Endodermal cell (in vitro differentiated cells): ENCODE measurements around the gene CHID1. TPM values are rescaled to one million over a fixed set of nuclear protein-coding genes. Genes with fewer than 3 reads are reported as not detected.

Experiments
- DNase-seq: peaks from one replicate; pipeline ENCODE4 v3.0.0-alpha.2; 2017
- H3K27ac ChIP-seq: 2 replicates; pipeline ENCODE4 v1.5.1; 2013; ENCODE audit warnings: mild to moderate bottlenecking, low read depth, low read length, moderate library complexity
- H3K27me3 ChIP-seq: 2 replicates; pipeline ENCODE4 v1.6.1; 2013; ENCODE audit warnings: mild to moderate bottlenecking, low read length, moderate library complexity; ENCODE audit not compliant: insufficient read depth, control insufficient read depth, poor library complexity, severe bottlenecking
- H3K36me3 ChIP-seq: 2 replicates; pipeline ENCODE4 v1.7.0; 2013; ENCODE audit warnings: mild to moderate bottlenecking, low read length, moderate library complexity; ENCODE audit not compliant: control insufficient read depth, insufficient read depth
- H3K4me1 ChIP-seq: one replicate; pipeline ENCODE4 v1.7.0; 2013; ENCODE audit warnings: low read length; ENCODE audit not compliant: control insufficient read depth, insufficient read depth
- H3K4me3 ChIP-seq: 2 replicates; pipeline ENCODE4 v1.5.1; 2013; ENCODE audit warnings: mild to moderate bottlenecking, low read length, moderate library complexity
- H3K9ac ChIP-seq: 2 replicates; pipeline ENCODE4 v1.6.1; 2013; ENCODE audit warnings: mild to moderate bottlenecking, low read length, moderate library complexity; ENCODE audit not compliant: poor library complexity, severe bottlenecking; ENCODE audit errors: extremely low read depth
- H3K9me3 ChIP-seq: 2 replicates; pipeline ENCODE4 v1.6.1; 2013; ENCODE audit warnings: mild to moderate bottlenecking, low read length, moderate library complexity; ENCODE audit not compliant: control insufficient read depth
- H3K27ac Mint-ChIP-seq: 2 replicates; pipeline ENCODE4 v1.8.0; 2020; ENCODE audit warnings: mixed read lengths
- H3K27me3 Mint-ChIP-seq: 2 replicates; pipeline ENCODE4 v1.8.0; 2021; ENCODE audit warnings: mild to moderate bottlenecking, mixed read lengths; ENCODE audit not compliant: insufficient read depth
- H3K36me3 Mint-ChIP-seq: 2 replicates; pipeline ENCODE4 v1.8.0; 2020; ENCODE audit warnings: low read depth, mixed read lengths
- H3K4me1 Mint-ChIP-seq: 2 replicates; pipeline ENCODE4 v1.8.0; 2020; ENCODE audit warnings: mixed read lengths
- H3K4me3 Mint-ChIP-seq: 2 replicates; pipeline ENCODE4 v1.8.0; 2020; ENCODE audit warnings: mild to moderate bottlenecking, moderate library complexity, mixed read lengths
- H3K9me3 Mint-ChIP-seq: 2 replicates; pipeline ENCODE4 v1.8.0; 2020; ENCODE audit warnings: mild to moderate bottlenecking, mixed read lengths
- whole genome bisulfite sequencing, 2 experiments: methylation state at CpG; one replicate each; pipeline versions ENCODE4 v1.1.5 to v1.1.7; 2013; ENCODE audit warnings: missing lambda C conversion rate in 2 of 2, mixed read lengths in 1 of 2; ENCODE audit not compliant: insufficient coverage in 1 of 2, insufficient read length in 1 of 2; 5-methylcytosine and 5-hydroxymethylcytosine counted together
- total RNA-seq, 2 donors: library from RNA; stranded (reverse); fragmentation: NEBNext Ultra II Directional in 1 of 2; extraction: Animal tissue kit (Norgen Biotek cat#: 25700) in 1 of 2; gene quantifications; 2 replicates in 1 of 2; 3 replicates in 1 of 2; pipeline ENCODE4 v1.2.1, GENCODE V29; 2021
- TF ChIP-seq, protein P1 (sequence below): fragments of 200-600 bp; sonication (generic); conservative IDR thresholded peaks from 2 replicates; pipeline ENCODE4 v1.5.0; 2021; ENCODE audit warnings: antibody characterized with exemption, mild to moderate bottlenecking

The CHID1 gene
- total RNA-seq, 2 donors from 2014 or later: 82.0 to 83.5 TPM

- Histone ChIP-seq H3K27me3 (no peaks in the 10 kb centered on the region), H3K9ac (no peak overlapping the region), H3K4me3 (no peak overlapping the region), H3K9me3 (no peaks in the 10 kb centered on the region), H3K4me1 (no peaks in the 10 kb centered on the region), H3K27ac (peak overlapping the region; percentile 76), H3K36me3 (no peaks in the 10 kb centered on the region)
- Mint-ChIP-seq H3K27me3 (no peaks in the 10 kb centered on the region), H3K27ac (peak overlapping the region; percentile 58), H3K4me1 (peaks cover 1% of the 10 kb centered on the region), H3K9me3 (no peaks in the 10 kb centered on the region), H3K36me3 (no peaks in the 10 kb centered on the region), H3K4me3 (no peak overlapping the region)
- WGBS, 2 experiments: 64 to 78% methylated on average over 13 to 24 of the region's 24 CpGs
- TF ChIP-seq, protein P1, sequence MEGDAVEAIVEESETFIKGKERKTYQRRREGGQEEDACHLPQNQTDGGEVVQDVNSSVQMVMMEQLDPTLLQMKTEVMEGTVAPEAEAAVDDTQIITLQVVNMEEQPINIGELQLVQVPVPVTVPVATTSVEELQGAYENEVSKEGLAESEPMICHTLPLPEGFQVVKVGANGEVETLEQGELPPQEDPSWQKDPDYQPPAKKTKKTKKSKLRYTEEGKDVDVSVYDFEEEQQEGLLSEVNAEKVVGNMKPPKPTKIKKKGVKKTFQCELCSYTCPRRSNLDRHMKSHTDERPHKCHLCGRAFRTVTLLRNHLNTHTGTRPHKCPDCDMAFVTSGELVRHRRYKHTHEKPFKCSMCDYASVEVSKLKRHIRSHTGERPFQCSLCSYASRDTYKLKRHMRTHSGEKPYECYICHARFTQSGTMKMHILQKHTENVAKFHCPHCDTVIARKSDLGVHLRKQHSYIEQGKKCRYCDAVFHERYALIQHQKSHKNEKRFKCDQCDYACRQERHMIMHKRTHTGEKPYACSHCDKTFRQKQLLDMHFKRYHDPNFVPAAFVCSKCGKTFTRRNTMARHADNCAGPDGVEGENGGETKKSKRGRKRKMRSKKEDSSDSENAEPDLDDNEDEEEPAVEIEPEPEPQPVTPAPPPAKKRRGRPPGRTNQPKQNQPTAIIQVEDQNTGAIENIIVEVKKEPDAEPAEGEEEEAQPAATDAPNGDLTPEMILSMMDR: no peak
- no peak for DNase-seq
Measured at GRCh38 chr11:863023-863909, 47.3 kb downstream of the CHID1 start.

DNA sequence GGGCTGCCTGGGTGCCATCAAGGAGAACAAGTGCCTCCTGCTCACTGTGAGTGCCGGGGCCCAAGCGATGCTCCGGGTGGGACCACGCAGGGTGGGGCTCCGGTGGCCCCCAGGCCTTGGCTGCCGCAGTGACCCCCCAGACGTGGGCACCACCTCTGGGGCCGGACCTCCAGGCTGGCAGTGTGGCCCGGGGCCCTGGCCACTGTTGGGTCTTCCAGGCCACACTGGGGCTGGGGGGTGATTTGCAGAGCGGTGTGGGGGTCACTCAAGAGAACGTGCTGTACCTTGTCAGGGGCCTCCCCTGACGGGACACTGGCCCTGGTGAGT is 48.0 kb downstream of the CHID1 start:
- TF ChIP-seq, protein P1: no peak
- H3K9ac ChIP-seq: no peak overlapping the region

DNA sequence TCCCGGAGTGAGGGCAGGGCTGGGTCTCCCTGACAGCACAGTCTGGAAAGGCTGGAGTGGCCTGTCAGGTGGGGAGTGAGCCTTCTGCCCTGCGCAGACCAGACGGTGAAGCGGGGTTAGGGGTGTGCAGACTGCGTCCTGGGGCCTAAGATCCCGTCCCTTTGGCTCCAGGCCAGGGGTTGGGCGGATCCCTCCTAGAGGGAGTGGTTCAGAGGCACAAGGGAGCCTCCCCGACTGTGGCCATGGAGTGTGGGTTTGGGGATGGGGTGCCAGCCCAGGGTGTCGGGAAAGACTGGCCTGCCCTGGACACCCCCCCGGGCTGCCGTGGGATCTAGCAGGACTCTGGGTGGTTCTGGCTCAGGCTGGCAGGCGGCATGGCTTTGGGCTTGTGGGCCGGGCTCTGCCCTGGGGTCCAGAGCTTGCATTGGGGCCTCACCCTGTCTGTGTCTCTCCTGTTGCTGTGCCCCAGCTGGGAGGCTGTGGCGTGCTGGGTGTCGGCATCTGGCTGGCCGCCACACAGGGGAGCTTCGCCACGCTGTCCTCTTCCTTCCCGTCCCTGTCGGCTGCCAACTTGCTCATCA is 48.4 kb downstream of the CHID1 start:
- no peak overlapping the region for H3K4me3 ChIP-seq
- H3K9ac ChIP-seq: no peak overlapping the region
- no peaks in the 10 kb centered on the region for H3K4me1 ChIP-seq
- TF ChIP-seq, protein P1: no peak
- Mint-ChIP-seq H3K27ac (no peak overlapping the region), H3K4me3 (no peak overlapping the region), H3K27me3 (no peaks in the 10 kb centered on the region), H3K36me3 (peaks cover under 1% of the 10 kb centered on the region), H3K9me3 (no peaks in the 10 kb centered on the region), H3K4me1 (peaks cover 1% of the 10 kb centered on the region)
- no peaks in the 10 kb centered on the region for H3K9me3 ChIP-seq
- 80 to 81% methylated on average over 19 to 20 of the region's 20 CpGs for WGBS, 2 experiments
- no peak for DNase-seq
- no peaks in the 10 kb centered on the region for H3K36me3 ChIP-seq
- H3K27me3 ChIP-seq: no peaks in the 10 kb centered on the region
- H3K27ac ChIP-seq: no peak overlapping the region

More for the DNA sequence above, 48.0 kb downstream of the CHID1 start:
- Mint-ChIP-seq H3K27ac (no peak overlapping the region), H3K9me3 (no peaks in the 10 kb centered on the region), H3K4me1 (peaks cover 1% of the 10 kb centered on the region), H3K4me3 (no peak overlapping the region), H3K27me3 (no peaks in the 10 kb centered on the region), H3K36me3 (no peaks in the 10 kb centered on the region)
- Histone ChIP-seq H3K27me3 (no peaks in the 10 kb centered on the region), H3K4me1 (no peaks in the 10 kb centered on the region), H3K27ac (peak overlapping the region; percentile 76), H3K36me3 (no peaks in the 10 kb centered on the region), H3K9me3 (no peaks in the 10 kb centered on the region), H3K4me3 (no peak overlapping the region)
- DNase-seq: no peak
- WGBS, 2 experiments: 79 to 85% methylated on average over 4 to 12 of the region's 12 CpGs
